Activated CD4-positive, alpha-beta T cell treated with anti-CD3 and anti-CD28 coated beads for 36 hours (primary cell): Measurements from ENCODE around the gene STYX. TPM values are rescaled to one million over a fixed set of nuclear protein-coding genes. Genes with fewer than 3 reads are reported as not detected.
"Not testable (repeated sequence)": the region's sequence is repeated elsewhere in the genome, so short reads cannot be mapped to it uniquely, and the experiment has no call there.

Source experiments
- ATAC-seq: fragments of 200-7000 bp; cut with Tn5 transposase; one replicate; pipeline ENCODE4 v1.10.0; 2021; ENCODE audit warnings: mild to moderate bottlenecking, moderate library complexity
- CTCF ChIA-PET: fragments of 350-600 bp; sonication (Branson Sonifier 250); formaldehyde crosslinking; loops from one replicate; lab custom pipeline; 2021; ENCODE audit warnings: antibody characterized with exemption; lab: Charles Lee
- POLR2A ChIA-PET: fragments of 350-600 bp; sonication (Branson Sonifier 250); formaldehyde crosslinking; loops from one replicate; lab custom pipeline; 2021; ENCODE audit warnings: antibody characterized with exemption, inconsistent platforms; lab: Charles Lee
- DNase-seq: peaks from one replicate; pipeline ENCODE4 v3.0.0-alpha.2; 2020
- H3K27ac Mint-ChIP-seq: one replicate; pipeline ENCODE4 v1.8.0; 2021; ENCODE audit warnings: mixed read lengths
- H3K27me3 Mint-ChIP-seq: one replicate; pipeline ENCODE4 v1.8.0; 2021; ENCODE audit warnings: mixed read lengths
- H3K36me3 Mint-ChIP-seq: one replicate; pipeline ENCODE4 v1.8.0; 2021; ENCODE audit warnings: low read depth, mixed read lengths
- H3K4me1 Mint-ChIP-seq: one replicate; pipeline ENCODE4 v1.8.0; 2021; ENCODE audit warnings: mixed read lengths
- H3K4me3 Mint-ChIP-seq: one replicate; pipeline ENCODE4 v1.8.0; 2021; ENCODE audit warnings: mild to moderate bottlenecking, moderate library complexity, mixed read lengths
- H3K9me3 Mint-ChIP-seq: one replicate; pipeline ENCODE4 v1.8.0; 2021; ENCODE audit warnings: low read depth, mixed read lengths
- intact Hi-C, 2 experiments: fragments of 100-400 bp; cut with DNase I in 1 of 2; cut with micrococcal nuclease in 1 of 2; formaldehyde crosslinking; loops; one replicate each; pipeline versions ENCODE4 v1.14.2 to v1.15.1; 2022 to 2024; cut with DNase I, micrococcal nuclease
- total RNA-seq, 2 experiments: library from RNA; stranded (reverse); gene quantifications; one replicate each; pipeline ENCODE4 v1.2.3, GENCODE V29; 2021

STYX gene
- total RNA-seq, 2 experiments from 2014 or later, result 13.1 to 13.3 TPM

DNA sequence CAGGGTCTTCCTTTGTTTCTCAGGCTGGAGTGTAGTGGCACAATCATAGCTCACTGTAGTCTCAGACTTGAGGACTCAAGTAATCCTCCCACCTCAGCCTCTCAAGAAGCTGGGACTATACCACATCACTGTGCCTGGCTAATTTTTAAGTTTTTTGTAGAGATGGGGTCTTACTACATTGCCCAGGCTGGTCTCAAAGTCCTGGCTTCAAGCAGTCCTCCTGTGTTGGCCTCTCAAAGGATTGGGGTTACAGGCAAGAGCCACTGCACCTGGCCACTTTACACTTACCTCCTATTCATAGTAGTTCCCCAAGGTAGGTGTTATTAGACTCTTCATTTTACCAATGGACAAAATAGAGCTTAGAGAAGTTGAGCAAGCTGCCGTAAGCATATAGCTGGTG lies 29.2 kb downstream of the STYX start:
- CTCF ChIA-PET, result interaction anchor here (0.9 kb wide), 1 partner anchor 16 kb away, joined by 6 read pairs; no protein-coding TSS in a partner anchor
- no peak for ATAC-seq
- H3K4me1 Mint-ChIP-seq, result peaks cover 14% of the 10 kb centered on the region

DNA sequence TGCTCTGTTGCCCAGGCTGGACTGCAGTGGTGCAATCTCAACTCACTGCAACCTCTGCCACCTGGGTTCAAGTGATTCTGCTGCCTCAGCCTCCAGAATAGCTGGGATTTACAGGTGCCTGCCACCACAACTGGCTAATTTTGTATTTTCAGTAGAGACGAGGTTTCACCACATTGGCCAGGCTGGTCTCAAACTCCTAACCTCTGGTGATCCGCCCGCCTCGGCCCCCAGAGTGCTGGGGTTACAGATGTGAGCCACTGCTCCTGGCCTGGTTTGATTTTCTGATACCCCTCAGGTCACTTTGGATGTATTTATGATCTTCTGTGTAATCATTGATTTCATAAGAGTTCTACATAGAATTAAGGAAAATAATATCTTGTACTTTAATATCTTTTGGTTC lies 33.0 kb downstream of the STYX start:
- Mint-ChIP-seq H3K36me3 (peaks cover 32% of the 10 kb centered on the region), H3K4me1 (peaks cover 21% of the 10 kb centered on the region)
- H3K4me3 Mint-ChIP-seq, H3K27me3 Mint-ChIP-seq, POLR2A ChIA-PET, H3K27ac Mint-ChIP-seq, intact Hi-C loops, H3K9me3 Mint-ChIP-seq, CTCF ChIA-PET, DNase-seq, ATAC-seq: not testable (repeated sequence)

More for the DNA sequence above, 29.2 kb downstream of the STYX start:
- POLR2A ChIA-PET, result no interaction called here
- no peak for DNase-seq
- H3K9me3 Mint-ChIP-seq, result no peaks in the 10 kb centered on the region
- H3K27me3 Mint-ChIP-seq, result no peaks in the 10 kb centered on the region
- peaks cover 21% of the 10 kb centered on the region for H3K36me3 Mint-ChIP-seq
- intact Hi-C loops, result no loop called here
- no peak overlapping the region for H3K4me3 Mint-ChIP-seq
- no peak overlapping the region for H3K27ac Mint-ChIP-seq

DNA sequence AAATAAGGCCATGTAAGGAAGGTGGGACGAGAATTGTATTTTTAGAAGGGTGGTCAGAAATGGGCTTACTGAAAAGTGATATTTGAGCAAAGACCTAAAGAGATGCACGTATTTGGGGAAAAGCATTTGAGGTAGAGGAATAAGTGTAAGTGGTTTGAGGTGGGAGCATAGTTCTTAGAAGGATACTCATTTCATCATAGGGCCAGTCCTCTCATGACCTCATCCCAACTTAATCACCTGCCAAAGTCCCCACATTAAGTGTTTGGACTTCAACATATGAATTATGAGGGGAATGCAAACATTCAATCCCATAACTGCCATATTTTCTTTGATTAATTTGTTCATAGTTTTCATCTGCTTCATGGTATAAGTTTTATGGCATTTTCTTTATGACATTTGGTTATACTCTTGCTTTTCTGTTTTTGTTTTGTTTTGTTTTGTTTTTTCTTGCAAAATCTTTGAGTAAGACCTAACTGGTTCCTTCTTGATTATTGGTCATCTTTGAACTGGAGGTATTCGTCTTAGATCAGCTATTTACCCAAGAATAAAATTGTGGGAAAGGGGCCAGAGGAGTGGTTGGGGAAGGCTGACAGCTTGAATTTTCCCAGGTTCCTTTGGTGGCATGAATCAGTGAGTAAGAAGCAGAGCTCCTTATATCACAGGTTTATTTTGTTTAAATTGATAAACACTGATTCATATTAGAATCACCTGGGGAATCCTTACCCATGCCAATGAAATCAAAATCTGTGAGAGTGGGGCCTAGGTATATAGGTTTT lies 37.3 kb downstream of the STYX start:
- POLR2A ChIA-PET, result no interaction called here
- H3K9me3 Mint-ChIP-seq, result no peaks in the 10 kb centered on the region
- intact Hi-C loops, result no loop called here
- DNase-seq, result no peak
- no peak for ATAC-seq
- CTCF ChIA-PET, result interaction anchor here (0.6 to 0.8 kb wide), 2 partner anchors 25 to 1046 kb away, joined by 3 to 4 read pairs; no protein-coding TSS in a partner anchor
- H3K27ac Mint-ChIP-seq, result no peak overlapping the region
- no peaks in the 10 kb centered on the region for H3K27me3 Mint-ChIP-seq
- H3K36me3 Mint-ChIP-seq, result peaks cover 36% of the 10 kb centered on the region
- H3K4me1 Mint-ChIP-seq, result peaks cover 29% of the 10 kb centered on the region
- H3K4me3 Mint-ChIP-seq, result no peak overlapping the region

DNA sequence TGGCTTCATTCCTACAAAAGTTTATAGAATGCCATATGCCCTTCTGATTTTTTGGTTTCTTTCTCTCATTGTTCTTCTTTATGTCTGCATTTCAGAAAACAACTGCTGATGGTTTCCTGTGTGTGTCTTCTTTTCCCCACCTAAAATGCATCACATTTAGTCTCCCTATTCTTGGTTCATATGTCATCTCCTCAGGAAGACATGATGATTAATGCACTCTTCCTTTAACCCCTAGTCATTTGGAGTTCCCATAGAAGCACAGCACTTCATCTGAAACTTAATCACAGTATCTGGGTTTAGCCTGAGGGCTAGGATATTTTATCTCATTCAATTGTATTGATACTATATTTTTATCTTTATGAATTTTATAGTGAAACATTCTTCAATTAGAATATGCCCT lies 39.9 kb downstream of the STYX start:
- CTCF ChIA-PET, result no interaction called here
- ATAC-seq, result peak; percentile 19
- H3K27ac Mint-ChIP-seq, result peak overlapping the region; percentile 73

DNA sequence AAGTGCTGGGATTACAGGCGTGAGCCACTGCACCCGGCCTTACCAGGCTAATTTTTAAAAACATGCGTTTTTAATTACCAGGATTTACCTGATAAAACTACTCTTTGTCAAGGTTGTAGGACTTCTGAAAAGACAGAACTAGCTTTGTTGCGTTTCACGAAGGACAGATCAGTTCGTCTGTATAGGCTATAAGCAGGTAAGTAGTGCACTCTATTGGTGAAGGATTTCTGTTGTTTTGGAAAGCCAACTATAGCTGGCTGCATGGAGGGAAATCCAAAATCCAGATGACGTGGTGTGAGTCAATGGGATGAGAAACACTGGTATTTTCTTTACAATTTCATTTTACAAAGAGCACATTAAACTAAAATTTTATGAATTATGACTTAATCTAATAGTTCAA lies 46.9 kb downstream of the STYX start:
- DNase-seq (no peak), ATAC-seq (no peak)
- intact Hi-C loops, result no loop called here
- CTCF ChIA-PET, result interaction anchor here (0.7 to 1.1 kb wide), 2 partner anchors 9 to 55 kb away, joined by 3 read pairs; no protein-coding TSS in a partner anchor
- Mint-ChIP-seq H3K4me1 (no peaks in the 10 kb centered on the region), H3K27ac (no peak overlapping the region), H3K36me3 (peaks cover 14% of the 10 kb centered on the region), H3K27me3 (no peaks in the 10 kb centered on the region), H3K9me3 (no peaks in the 10 kb centered on the region), H3K4me3 (no peak overlapping the region)
- POLR2A ChIA-PET, result no interaction called here

More for the DNA sequence above, 39.9 kb downstream of the STYX start:
- H3K9me3 Mint-ChIP-seq, result no peaks in the 10 kb centered on the region
- H3K4me1 Mint-ChIP-seq, result peaks cover 13% of the 10 kb centered on the region
- intact Hi-C loops, result no loop called here
- H3K27me3 Mint-ChIP-seq, result no peaks in the 10 kb centered on the region
- peaks cover 28% of the 10 kb centered on the region for H3K36me3 Mint-ChIP-seq
- H3K4me3 Mint-ChIP-seq, result no peak overlapping the region
- no peak for DNase-seq
- POLR2A ChIA-PET, result no interaction called here

DNA sequence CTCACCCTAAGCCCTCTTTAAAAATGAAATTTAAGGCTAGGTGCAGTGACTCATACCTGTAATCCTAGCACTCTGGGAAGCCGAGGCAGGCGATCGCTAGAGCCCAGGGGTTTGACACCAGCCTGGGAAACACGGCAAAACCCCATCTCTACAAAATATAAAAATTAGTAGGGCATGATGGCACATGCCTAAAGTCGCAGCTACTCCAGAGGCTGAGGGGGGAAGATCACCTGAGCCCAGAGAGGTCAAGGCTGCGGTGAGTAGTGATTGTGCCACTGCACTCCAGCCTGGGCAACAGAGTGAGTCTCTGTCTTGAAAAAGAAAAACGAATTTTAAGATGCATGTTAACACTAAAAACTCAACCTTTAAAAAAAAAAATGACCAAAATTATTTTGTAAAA lies 48.7 kb downstream of the STYX start:
- ChIA-PET CTCF (interaction anchor here (1.0 kb wide), 1 partner anchor 1496 kb away, joined by 3 read pairs; no protein-coding TSS in a partner anchor), POLR2A (no interaction called here)
- no peak for ATAC-seq
- no peak for DNase-seq
- Mint-ChIP-seq H3K27ac (no peak overlapping the region), H3K4me3 (no peak overlapping the region), H3K27me3 (no peaks in the 10 kb centered on the region), H3K4me1 (no peaks in the 10 kb centered on the region), H3K36me3 (peaks cover 9% of the 10 kb centered on the region), H3K9me3 (no peaks in the 10 kb centered on the region)
- intact Hi-C loops, result no loop called here

DNA sequence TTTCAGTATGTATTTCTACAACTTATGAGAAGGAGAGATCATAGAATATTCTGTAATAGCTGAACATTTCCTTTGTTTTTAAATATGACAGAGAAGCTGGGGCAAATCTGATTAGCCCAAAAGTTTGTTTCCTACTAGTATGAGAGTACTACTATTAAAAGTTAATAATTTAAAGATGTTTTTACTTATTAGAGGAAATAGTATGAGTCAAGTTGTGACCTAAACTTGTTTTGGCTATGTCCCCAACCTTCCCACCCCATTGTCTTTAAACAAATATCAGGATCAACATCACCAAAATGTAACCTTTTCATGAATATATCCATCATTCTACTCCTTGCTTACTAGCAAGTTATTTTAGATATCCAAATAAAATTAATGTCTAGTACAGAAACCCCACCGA lies 50.9 kb downstream of the STYX start:
- Mint-ChIP-seq H3K27me3 (no peaks in the 10 kb centered on the region), H3K27ac (no peak overlapping the region), H3K4me3 (no peak overlapping the region), H3K36me3 (peaks cover 4% of the 10 kb centered on the region), H3K9me3 (no peaks in the 10 kb centered on the region), H3K4me1 (no peaks in the 10 kb centered on the region)
- ChIA-PET POLR2A (no interaction called here), CTCF (interaction anchor here (2.0 kb wide), 1 partner anchor 9 kb away, joined by 6 read pairs; no protein-coding TSS in a partner anchor)
- intact Hi-C loops, result no loop called here
- DNase-seq (no peak), ATAC-seq (no peak)

DNA sequence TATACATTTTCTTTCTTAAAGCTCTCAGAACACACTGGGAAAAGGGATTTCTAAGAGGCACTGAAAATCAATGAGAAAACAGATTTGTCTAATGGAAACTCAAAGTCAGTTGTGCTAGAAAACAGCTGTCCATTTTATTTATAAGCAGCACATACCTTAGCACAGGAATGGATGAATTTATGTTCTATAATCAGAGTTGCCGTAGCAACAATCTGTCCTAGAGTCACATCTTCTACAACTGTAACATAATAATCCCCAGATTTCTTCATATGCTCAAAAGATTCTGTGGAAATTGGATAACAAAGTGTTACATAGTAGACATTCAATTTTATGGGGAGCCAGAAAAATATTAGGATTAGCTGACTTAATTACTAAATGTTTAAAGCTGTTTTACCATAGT lies 51.7 kb downstream of the STYX start:
- intact Hi-C loops, result no loop called here
- CTCF ChIA-PET, result interaction anchor here (2.0 kb wide), 1 partner anchor 9 kb away, joined by 6 read pairs; no protein-coding TSS in a partner anchor
- no peaks in the 10 kb centered on the region for H3K27me3 Mint-ChIP-seq
- no peak for ATAC-seq
- H3K36me3 Mint-ChIP-seq, result peaks cover 5% of the 10 kb centered on the region
- H3K4me1 Mint-ChIP-seq, result no peaks in the 10 kb centered on the region
- POLR2A ChIA-PET, result no interaction called here
- H3K4me3 Mint-ChIP-seq, result no peak overlapping the region
- H3K27ac Mint-ChIP-seq, result no peak overlapping the region
- no peak for DNase-seq
- H3K9me3 Mint-ChIP-seq, result no peaks in the 10 kb centered on the region

DNA sequence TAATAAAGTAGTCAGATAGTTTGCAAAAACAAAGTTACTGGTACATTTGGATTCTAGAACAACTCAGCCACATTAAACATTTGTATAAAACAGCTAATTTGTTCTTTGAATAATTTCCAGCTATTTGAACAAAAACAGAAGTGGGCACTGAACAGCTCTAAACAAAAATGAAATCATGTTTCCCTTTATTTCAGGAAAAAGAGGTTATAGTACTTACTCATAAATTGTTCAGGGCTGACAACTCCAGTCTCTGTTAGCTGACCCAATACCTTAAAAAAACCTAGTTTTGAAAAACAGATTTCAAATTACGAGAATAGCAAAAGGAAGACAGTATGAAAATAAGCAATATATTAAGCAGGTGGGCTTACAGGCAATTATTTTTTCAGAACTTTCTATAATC lies 53.2 kb downstream of the STYX start:
- H3K27ac Mint-ChIP-seq, result no peak overlapping the region

DNA sequence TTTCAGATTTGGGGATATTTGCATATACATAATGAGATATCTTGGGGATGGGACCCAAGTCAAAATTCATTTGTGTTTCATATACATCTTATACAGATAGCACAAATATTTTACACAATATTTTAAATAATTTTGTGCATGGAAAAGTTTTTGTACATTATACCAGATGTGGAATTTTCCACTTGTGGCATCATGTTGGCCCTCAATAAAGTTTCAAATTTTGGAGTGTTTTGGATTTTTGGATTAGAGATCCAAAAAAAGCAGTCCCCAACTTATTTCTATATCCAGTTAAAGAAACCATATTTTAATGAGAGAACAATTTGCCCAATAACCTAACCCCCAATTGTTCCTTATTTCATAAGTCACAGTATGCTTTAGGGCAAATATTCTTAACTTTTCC lies 56.9 kb downstream of the STYX start:
- H3K27ac Mint-ChIP-seq, result no peak overlapping the region
- ATAC-seq (no peak), DNase-seq (no peak)
- no peaks in the 10 kb centered on the region for H3K9me3 Mint-ChIP-seq
- ChIA-PET CTCF (interaction anchor here (1.0 to 1.1 kb wide), 2 partner anchors 13 to 270 kb away, joined by 3 read pairs; no protein-coding TSS in a partner anchor), POLR2A (interaction anchor here (0.6 kb wide), 1 partner anchor 111 kb away, joined by 3 read pairs; no protein-coding TSS in a partner anchor)
- H3K4me3 Mint-ChIP-seq, result no peak overlapping the region
- peaks cover 6% of the 10 kb centered on the region for H3K36me3 Mint-ChIP-seq
- H3K4me1 Mint-ChIP-seq, result peaks cover 26% of the 10 kb centered on the region
- H3K27me3 Mint-ChIP-seq, result no peaks in the 10 kb centered on the region
- intact Hi-C loops, result no loop called here

More for the DNA sequence above, 53.2 kb downstream of the STYX start:
- H3K4me3 Mint-ChIP-seq, result no peak overlapping the region
- no peaks in the 10 kb centered on the region for H3K9me3 Mint-ChIP-seq
- intact Hi-C loops, result no loop called here
- peaks cover 2% of the 10 kb centered on the region for H3K36me3 Mint-ChIP-seq
- POLR2A ChIA-PET, result no interaction called here
- CTCF ChIA-PET, result interaction anchor here (1.0 to 1.1 kb wide), 2 partner anchors 8 to 37 kb away, joined by 3 read pairs; no protein-coding TSS in a partner anchor
- ATAC-seq (no peak), DNase-seq (no peak)
- peaks cover 5% of the 10 kb centered on the region for H3K4me1 Mint-ChIP-seq
- H3K27me3 Mint-ChIP-seq, result no peaks in the 10 kb centered on the region

DNA sequence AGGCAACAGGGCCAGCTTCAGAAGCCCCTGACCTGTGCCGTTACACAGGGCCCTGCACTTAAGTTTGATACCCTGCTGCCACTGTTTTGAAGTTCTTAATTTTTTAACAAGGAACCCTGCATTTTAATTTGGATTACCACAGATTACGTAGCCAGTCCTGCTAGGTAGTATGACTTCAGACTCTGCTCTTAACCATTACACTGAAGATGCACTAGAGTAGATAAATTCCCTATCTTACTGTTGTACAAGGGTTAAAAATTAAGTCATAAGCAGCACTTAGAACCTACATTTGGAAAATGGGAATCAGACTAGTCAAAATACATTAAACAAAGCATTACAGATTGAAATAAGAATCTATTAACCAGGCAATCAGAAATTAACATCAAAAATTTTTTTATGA lies 59.2 kb downstream of the STYX start:
- H3K4me3 Mint-ChIP-seq, result peak overlapping the region; percentile 53
- H3K4me1 Mint-ChIP-seq, result peaks cover 33% of the 10 kb centered on the region
- H3K9me3 Mint-ChIP-seq, result no peaks in the 10 kb centered on the region
- ATAC-seq, result no peak
- no peak for DNase-seq
- peaks cover 6% of the 10 kb centered on the region for H3K36me3 Mint-ChIP-seq
- intact Hi-C loops, result no loop called here
- ChIA-PET POLR2A (no interaction called here), CTCF (interaction anchor here (1.6 kb wide), 1 partner anchor 237 kb away, joined by 3 read pairs; no protein-coding TSS in a partner anchor)
- no peaks in the 10 kb centered on the region for H3K27me3 Mint-ChIP-seq
- H3K27ac Mint-ChIP-seq, result no peak overlapping the region
